Progenitor cell of endocrine pancreas (in vitro differentiated cells): Measurements from ENCODE around the gene FBXL13. TPM values are rescaled to one million over a fixed set of nuclear protein-coding genes. Genes with fewer than 3 reads are reported as not detected.
"Not testable (repeated sequence)": the region's sequence is repeated elsewhere in the genome, so short reads cannot be mapped to it uniquely, and the experiment has no call there.

Source experiments
- DNase-seq: peaks from one replicate; pipeline ENCODE4 v3.0.0; 2021; ENCODE audit warnings: low spot score; ENCODE audit not compliant: unreplicated experiment
- H3K27ac Mint-ChIP-seq: 2 replicates; pipeline ENCODE4 v1.8.0; 2021; ENCODE audit warnings: mild to moderate bottlenecking, moderate library complexity, mixed read lengths
- H3K27me3 Mint-ChIP-seq: 2 replicates; pipeline ENCODE4 v1.8.0; 2021; ENCODE audit warnings: mixed read lengths
- H3K36me3 Mint-ChIP-seq: 2 replicates; pipeline ENCODE4 v1.8.0; 2022; ENCODE audit warnings: mixed read lengths; ENCODE audit not compliant: insufficient read depth
- H3K4me1 Mint-ChIP-seq: 2 replicates; pipeline ENCODE4 v1.8.0; 2021; ENCODE audit warnings: low read depth, mixed read lengths
- H3K4me3 Mint-ChIP-seq: 2 replicates; pipeline ENCODE4 v1.8.0; 2021; ENCODE audit warnings: low read depth, mild to moderate bottlenecking, moderate library complexity, mixed read lengths
- H3K9me3 Mint-ChIP-seq: 2 replicates; pipeline ENCODE4 v1.8.0; 2021; ENCODE audit warnings: low read depth, mixed read lengths
- CTCF ChIP-seq: fragments of 200-600 bp; sonication (generic); IDR thresholded peaks from one replicate; pipeline ENCODE4 v1.5.0; 2021; ENCODE audit warnings: antibody characterized with exemption, mild to moderate bottlenecking; ENCODE audit not compliant: unreplicated experiment
- total RNA-seq: library from RNA; stranded (reverse); gene quantifications from 2 replicates; pipeline ENCODE4 v1.2.1, GENCODE V29; 2021

The FBXL13 gene
- total RNA-seq, 1 donor from 2014 or later = 9.1 TPM

- DNase-seq = no peak
- H3K36me3 Mint-ChIP-seq = peaks cover 9% of the 10 kb centered on the region
- no peaks in the 10 kb centered on the region for H3K4me1 Mint-ChIP-seq
- no peak for TF ChIP-seq CTCF
- no peak overlapping the region for H3K4me3 Mint-ChIP-seq
- H3K27me3 Mint-ChIP-seq = no peaks in the 10 kb centered on the region
- peaks cover 30% of the 10 kb centered on the region for H3K9me3 Mint-ChIP-seq
- no peak overlapping the region for H3K27ac Mint-ChIP-seq
Observed at GRCh38 chr7:102978284-102978683, 96.3 kb downstream of the FBXL13 start.

GRCh38 chr7:102977586-102977985 is 97.0 kb downstream of the FBXL13 start:
- peaks cover 13% of the 10 kb centered on the region for H3K36me3 Mint-ChIP-seq
- not testable (repeated sequence) for H3K27me3 Mint-ChIP-seq, H3K27ac Mint-ChIP-seq, H3K4me1 Mint-ChIP-seq, DNase-seq, H3K4me3 Mint-ChIP-seq
- peaks cover 33% of the 10 kb centered on the region for H3K9me3 Mint-ChIP-seq

- H3K36me3 Mint-ChIP-seq = peaks cover 13% of the 10 kb centered on the region
- DNase-seq = no peak
- H3K27me3 Mint-ChIP-seq = no peaks in the 10 kb centered on the region
- no peaks in the 10 kb centered on the region for H3K4me1 Mint-ChIP-seq
- peaks cover 33% of the 10 kb centered on the region for H3K9me3 Mint-ChIP-seq
- H3K27ac Mint-ChIP-seq = no peak overlapping the region
- H3K4me3 Mint-ChIP-seq = no peak overlapping the region
- no peak for TF ChIP-seq CTCF
Observed at GRCh38 chr7:102976493-102976892, 98.1 kb downstream of the FBXL13 start.

GRCh38 chr7:102975854-102976253 is 98.7 kb downstream of the FBXL13 start:
- H3K27ac Mint-ChIP-seq = no peak overlapping the region

GRCh38 chr7:102974366-102975236 is 100.0 kb downstream of the FBXL13 start:
- no peak for DNase-seq

More at GRCh38 chr7:102975854-102976253, 98.7 kb downstream of the FBXL13 start:
- Mint-ChIP-seq H3K4me3 (no peak overlapping the region), H3K9me3 (peaks cover 32% of the 10 kb centered on the region), H3K27me3 (no peaks in the 10 kb centered on the region), H3K4me1 (no peaks in the 10 kb centered on the region), H3K36me3 (peaks cover 13% of the 10 kb centered on the region)
- TF ChIP-seq CTCF = no peak
- DNase-seq = no peak

More at GRCh38 chr7:102974366-102975236, 100.0 kb downstream of the FBXL13 start:
- Mint-ChIP-seq H3K9me3 (peaks cover 25% of the 10 kb centered on the region), H3K4me3 (no peak overlapping the region), H3K4me1 (no peaks in the 10 kb centered on the region), H3K36me3 (peaks cover 11% of the 10 kb centered on the region), H3K27me3 (no peaks in the 10 kb centered on the region), H3K27ac (no peak overlapping the region)
- no peak for TF ChIP-seq CTCF
